HepG2 (cell line): ENCODE results near the gene CSNK1D. TPM values are rescaled to one million over a fixed set of nuclear protein-coding genes. Genes with fewer than 3 reads are reported as not detected.

Experiments
- CCAR2 ChIP-seq: fragments of 200-400 bp; formaldehyde crosslinking; optimal IDR thresholded peaks from 2 replicates; pipeline ENCODE3; 2018; ENCODE audit warnings: low read depth, mild to moderate bottlenecking, low read length, moderate library complexity
- ERF ChIP-seq: IDR thresholded peaks from 2 replicates; pipeline ENCODE4 v1.6.1; 2018; ENCODE audit warnings: missing biosample characterization, missing genetic modification reagents
- FOXP1 ChIP-seq, 2 experiments: fragments of 450-650 bp in 1 of 2; IDR thresholded peaks; 2 replicates each; pipeline ENCODE4 v1.6.1; 2017 to 2018; ENCODE audit warnings: antibody characterized with exemption in 1 of 2
- KLF12 ChIP-seq: sonication (generic); formaldehyde crosslinking; IDR thresholded peaks from 2 replicates; pipeline ENCODE4 v1.4.0; 2020; ENCODE audit warnings: missing genetic modification reagents, borderline replicate concordance
- MEF2D ChIP-seq: sonication (generic); formaldehyde crosslinking; IDR thresholded peaks from 2 replicates; pipeline ENCODE4 v1.5.1; 2020; ENCODE audit warnings: mild to moderate bottlenecking, missing genetic modification reagents
- MIER3 ChIP-seq: IDR thresholded peaks from 2 replicates; pipeline ENCODE4 v1.6.1; 2016; ENCODE audit warnings: missing compliant biosample characterization, borderline replicate concordance
- NFATC3 ChIP-seq: sonication (generic); formaldehyde crosslinking; IDR thresholded peaks from 2 replicates; pipeline ENCODE4 v1.5.1; 2020; ENCODE audit warnings: mild to moderate bottlenecking, missing genetic modification reagents
- POLR2AphosphoS2 ChIP-seq: IDR thresholded peaks from 2 replicates; pipeline ENCODE4 v1.6.1; 2011; ENCODE audit warnings: low read depth, low read length, improper control_type of control experiment
- PPARG ChIP-seq: conservative IDR thresholded peaks from 2 replicates; pipeline ENCODE4 v1.6.1; 2016; ENCODE audit warnings: missing biosample characterization, missing genetic modification reagents
- ZNF253 ChIP-seq: sonication (generic); formaldehyde crosslinking; IDR thresholded peaks from 2 replicates; pipeline ENCODE4 v1.8.0; 2022; ENCODE audit warnings: mild to moderate bottlenecking, missing genetic modification reagents, borderline replicate concordance
- ZNF343 ChIP-seq: sonication (generic); formaldehyde crosslinking; IDR thresholded peaks from 2 replicates; pipeline ENCODE4 v1.4.0; 2020; ENCODE audit warnings: mild to moderate bottlenecking, missing genetic modification reagents
- polyA plus RNA-seq, 8 experiments: library from polyadenylated mRNA; depleted of rRNA in 3 of 8; stranded (reverse) in 7 of 8; unstranded in 1 of 8; fragments of >200 nt; fragmentation: Illumina TruSeq in 4 of 8; extraction: Trizol in 4 of 8; gene quantifications; 2 replicates each; pipeline versions ENCODE4 v1.2.1 to v1.2.3, GENCODE V29; 2011 to 2016; ENCODE audit warnings: low read depth in 4 of 8, missing spikeins in 1 of 8, mixed read lengths in 1 of 8; ENCODE audit not compliant: insufficient read depth in 1 of 8
- total RNA-seq, 5 experiments: library from RNA; depleted of rRNA; stranded (reverse); fragments of >200 nt; fragmentation: Illumina TruSeq; extraction: Trizol; gene quantifications; 2 replicates each; pipeline ENCODE4 v1.2.3, GENCODE V29; 2016; ENCODE audit warnings: low read depth in 1 of 5
- TF ChIP-seq, protein P1 (sequence below): sonication (generic); formaldehyde crosslinking; conservative IDR thresholded peaks from 2 replicates; pipeline ENCODE4 v1.4.0; 2020; ENCODE audit warnings: missing genetic modification reagents
- TF ChIP-seq, protein P2 (sequence below): sonication (generic); formaldehyde crosslinking; conservative IDR thresholded peaks from 2 replicates; pipeline ENCODE4 v1.4.0; 2020; ENCODE audit warnings: missing genetic modification reagents
- TF ChIP-seq, protein P3 (sequence below): sonication (generic); formaldehyde crosslinking; IDR thresholded peaks from 2 replicates; pipeline ENCODE4 v1.5.0; 2020; ENCODE audit warnings: missing genetic modification reagents
- TF ChIP-seq, protein P4 (sequence below): IDR thresholded peaks from 2 replicates; pipeline ENCODE4 v1.6.1; 2016
- TF ChIP-seq, protein P5 (sequence below): IDR thresholded peaks from 2 replicates; pipeline ENCODE4 v1.6.1; 2016; ENCODE audit warnings: mild to moderate bottlenecking, missing biosample characterization, missing genetic modification reagents
- TF ChIP-seq, protein P6 (sequence below): sonication (generic); formaldehyde crosslinking; IDR thresholded peaks from 2 replicates; pipeline ENCODE4 v1.8.0; 2022; ENCODE audit warnings: mild to moderate bottlenecking, missing genetic modification reagents, moderate library complexity

CSNK1D gene
- total and polyA plus RNA-seq, 2 of the 13 experiments (the other 11 are each of a cell fraction or from before 2014, with no cell fraction given) = 31.5 to 128 TPM

DNA sequence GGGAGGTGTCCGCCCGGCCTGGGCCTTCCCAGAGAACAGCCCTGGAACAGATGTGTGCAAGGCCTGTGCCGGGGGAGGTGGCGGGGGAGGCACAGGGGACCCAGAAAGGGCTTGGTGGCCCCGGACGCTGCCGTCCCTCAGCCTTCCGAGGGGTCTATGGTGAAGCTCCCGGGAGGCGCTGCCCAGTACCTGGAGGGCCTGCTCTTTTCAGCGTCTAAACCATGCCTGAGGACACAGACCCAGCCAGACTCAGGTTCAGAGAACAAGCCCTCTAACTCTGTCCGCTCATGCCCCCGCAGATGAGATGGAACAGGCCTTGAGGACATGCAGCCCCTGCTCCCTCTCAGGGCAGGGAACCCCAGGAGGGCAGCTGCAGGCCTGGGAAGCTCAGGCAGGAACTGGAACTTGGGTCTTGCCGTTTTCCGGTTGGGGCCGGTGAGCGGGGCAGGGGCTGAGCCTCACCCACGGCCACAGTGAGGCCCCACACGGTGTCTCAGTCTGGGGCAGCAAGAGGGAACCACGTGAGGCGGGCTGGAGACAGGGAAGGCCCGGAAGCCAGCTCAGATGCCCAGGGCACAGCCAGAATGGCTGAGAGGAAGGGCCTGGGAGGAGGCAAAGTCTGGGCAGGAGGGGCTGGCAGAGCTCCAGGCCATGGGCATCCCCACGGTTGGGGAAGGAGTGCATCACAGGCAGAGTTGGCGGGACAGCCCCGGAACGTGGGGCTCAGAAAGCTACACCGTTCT is 32.1 kb downstream of the CSNK1D start (continued):
- TF ChIP-seq, protein P1, sequence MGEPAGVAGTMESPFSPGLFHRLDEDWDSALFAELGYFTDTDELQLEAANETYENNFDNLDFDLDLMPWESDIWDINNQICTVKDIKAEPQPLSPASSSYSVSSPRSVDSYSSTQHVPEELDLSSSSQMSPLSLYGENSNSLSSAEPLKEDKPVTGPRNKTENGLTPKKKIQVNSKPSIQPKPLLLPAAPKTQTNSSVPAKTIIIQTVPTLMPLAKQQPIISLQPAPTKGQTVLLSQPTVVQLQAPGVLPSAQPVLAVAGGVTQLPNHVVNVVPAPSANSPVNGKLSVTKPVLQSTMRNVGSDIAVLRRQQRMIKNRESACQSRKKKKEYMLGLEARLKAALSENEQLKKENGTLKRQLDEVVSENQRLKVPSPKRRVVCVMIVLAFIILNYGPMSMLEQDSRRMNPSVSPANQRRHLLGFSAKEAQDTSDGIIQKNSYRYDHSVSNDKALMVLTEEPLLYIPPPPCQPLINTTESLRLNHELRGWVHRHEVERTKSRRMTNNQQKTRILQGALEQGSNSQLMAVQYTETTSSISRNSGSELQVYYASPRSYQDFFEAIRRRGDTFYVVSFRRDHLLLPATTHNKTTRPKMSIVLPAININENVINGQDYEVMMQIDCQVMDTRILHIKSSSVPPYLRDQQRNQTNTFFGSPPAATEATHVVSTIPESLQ (CRISPR knock-in tag) = peak; percentile 90; the same call in 1 of the 2 replicates
- TF ChIP-seq ERF (peak; percentile 70), KLF12 (CRISPR knock-in tag) (peak; percentile 85; the same call in 1 of the 2 replicates), MEF2D (CRISPR knock-in tag) (0 out of 2 replicates have a peak, but pooled peaks have one; percentile 20), MIER3 (CRISPR knock-in tag) (no peak), CCAR2 (peak; percentile 25), ZNF253 (CRISPR knock-in tag) (peak; percentile 63; the same call in 1 of the 2 replicates), FOXP1 (IDR thresholded peaks at IDR 0.05) (no peak), FOXP1 (CRISPR knock-in tag; IDR thresholded peaks at IDR 0.05) (0 out of 2 replicates have a peak, but pooled peaks have one; percentile 4), PPARG (peak; percentile 49; the same call in 1 of the 2 replicates), ZNF343 (CRISPR knock-in tag) (no peak; the same call in 1 of the 2 replicates), POLR2AphosphoS2 (peak; percentile 84), NFATC3 (CRISPR knock-in tag) (peak; percentile 85; the same call in 1 of the 2 replicates)
- TF ChIP-seq, protein P2, sequence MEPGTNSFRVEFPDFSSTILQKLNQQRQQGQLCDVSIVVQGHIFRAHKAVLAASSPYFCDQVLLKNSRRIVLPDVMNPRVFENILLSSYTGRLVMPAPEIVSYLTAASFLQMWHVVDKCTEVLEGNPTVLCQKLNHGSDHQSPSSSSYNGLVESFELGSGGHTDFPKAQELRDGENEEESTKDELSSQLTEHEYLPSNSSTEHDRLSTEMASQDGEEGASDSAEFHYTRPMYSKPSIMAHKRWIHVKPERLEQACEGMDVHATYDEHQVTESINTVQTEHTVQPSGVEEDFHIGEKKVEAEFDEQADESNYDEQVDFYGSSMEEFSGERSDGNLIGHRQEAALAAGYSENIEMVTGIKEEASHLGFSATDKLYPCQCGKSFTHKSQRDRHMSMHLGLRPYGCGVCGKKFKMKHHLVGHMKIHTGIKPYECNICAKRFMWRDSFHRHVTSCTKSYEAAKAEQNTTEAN (CRISPR knock-in tag) = peak; percentile 69; the same call in 1 of the 2 replicates
- TF ChIP-seq, protein P3, sequence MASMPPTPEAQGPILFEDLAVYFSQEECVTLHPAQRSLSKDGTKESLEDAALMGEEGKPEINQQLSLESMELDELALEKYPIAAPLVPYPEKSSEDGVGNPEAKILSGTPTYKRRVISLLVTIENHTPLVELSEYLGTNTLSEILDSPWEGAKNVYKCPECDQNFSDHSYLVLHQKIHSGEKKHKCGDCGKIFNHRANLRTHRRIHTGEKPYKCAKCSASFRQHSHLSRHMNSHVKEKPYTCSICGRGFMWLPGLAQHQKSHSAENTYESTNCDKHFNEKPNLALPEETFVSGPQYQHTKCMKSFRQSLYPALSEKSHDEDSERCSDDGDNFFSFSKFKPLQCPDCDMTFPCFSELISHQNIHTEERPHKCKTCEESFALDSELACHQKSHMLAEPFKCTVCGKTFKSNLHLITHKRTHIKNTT = peak; percentile 96; the same call in 1 of the 2 replicates
- TF ChIP-seq, protein P4, sequence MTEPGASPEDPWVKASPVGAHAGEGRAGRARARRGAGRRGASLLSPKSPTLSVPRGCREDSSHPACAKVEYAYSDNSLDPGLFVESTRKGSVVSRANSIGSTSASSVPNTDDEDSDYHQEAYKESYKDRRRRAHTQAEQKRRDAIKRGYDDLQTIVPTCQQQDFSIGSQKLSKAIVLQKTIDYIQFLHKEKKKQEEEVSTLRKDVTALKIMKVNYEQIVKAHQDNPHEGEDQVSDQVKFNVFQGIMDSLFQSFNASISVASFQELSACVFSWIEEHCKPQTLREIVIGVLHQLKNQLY (CRISPR knock-in tag) = peak; percentile 41; the same call in 1 of the 2 replicates
- TF ChIP-seq, protein P5, sequence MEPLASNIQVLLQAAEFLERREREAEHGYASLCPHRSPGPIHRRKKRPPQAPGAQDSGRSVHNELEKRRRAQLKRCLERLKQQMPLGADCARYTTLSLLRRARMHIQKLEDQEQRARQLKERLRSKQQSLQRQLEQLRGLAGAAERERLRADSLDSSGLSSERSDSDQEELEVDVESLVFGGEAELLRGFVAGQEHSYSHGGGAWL (CRISPR knock-in tag) = peak; percentile 89
- TF ChIP-seq, protein P6, sequence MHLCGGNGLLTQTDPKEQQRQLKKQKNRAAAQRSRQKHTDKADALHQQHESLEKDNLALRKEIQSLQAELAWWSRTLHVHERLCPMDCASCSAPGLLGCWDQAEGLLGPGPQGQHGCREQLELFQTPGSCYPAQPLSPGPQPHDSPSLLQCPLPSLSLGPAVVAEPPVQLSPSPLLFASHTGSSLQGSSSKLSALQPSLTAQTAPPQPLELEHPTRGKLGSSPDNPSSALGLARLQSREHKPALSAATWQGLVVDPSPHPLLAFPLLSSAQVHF (CRISPR knock-in tag) = peak; percentile 98
